GM23248 (cell line): Measurements from ENCODE around the gene MDK.

Experiments used
- EZH2 ChIP-seq: fragments of 200-600 bp; sonication (generic); IDR thresholded peaks from 2 replicates; pipeline ENCODE4 v1.6.1; 2018; ENCODE audit warnings: antibody characterized with exemption, mild to moderate bottlenecking; ENCODE audit not compliant: insufficient read depth, poor library complexity, severe bottlenecking
- EZH2phosphoT487 ChIP-seq: fragments of 200-600 bp; sonication (generic); IDR thresholded peaks from 2 replicates; pipeline ENCODE4 v1.6.1; 2018; ENCODE audit warnings: antibody characterized with exemption, moderate library complexity, mild to moderate bottlenecking, low read depth; ENCODE audit not compliant: insufficient read depth

- TF ChIP-seq EZH2phosphoT487 (no peak), EZH2 (no peak)
Measured at GRCh38 chr11:46353698-46354097, 27.8 kb upstream of the MDK start.
